Fibroblast of the aortic adventitia (primary cell): ENCODE data around the gene CDC6. TPM values are rescaled to one million over a fixed set of nuclear protein-coding genes. Genes with fewer than 3 reads are reported as not detected.

Experiments used
- DNase-seq: peaks from one replicate; pipeline ENCODE4 v3.0.0-alpha.2; 2010; ENCODE audit warnings: low read depth
- H3K4me3 ChIP-seq: 2 replicates; pipeline ENCODE4 v1.5.1; 2011; ENCODE audit warnings: low read depth, mild to moderate bottlenecking, control low read depth, low read length, moderate library complexity
- CTCF ChIP-seq: IDR thresholded peaks from 2 replicates; pipeline ENCODE4 v1.5.1; 2011; ENCODE audit warnings: mild to moderate bottlenecking, low read length, control low read depth, inconsistent platforms; ENCODE audit not compliant: insufficient read depth
- total RNA-seq: library from RNA; depleted of rRNA; stranded (reverse); fragments of >200 nt; gene quantifications from 2 replicates; pipeline ENCODE4 v1.2.3, GENCODE V29; 2012; ENCODE audit warnings: low replicate concordance

CDC6 gene
- total RNA-seq, 1 donor: 40.4 TPM

- H3K4me3 ChIP-seq: no peak overlapping the region
- no peak for TF ChIP-seq CTCF
- DNase-seq: no peak
Observed at GRCh38 chr17:40352237-40352778, 64.6 kb downstream of the CDC6 start.

GRCh38 chr17:40352779-40353394 is 65.2 kb downstream of the CDC6 start:
- H3K4me3 ChIP-seq: no peak overlapping the region
- TF ChIP-seq CTCF: no peak
- no peak for DNase-seq

Other genes with a start within 250 kb of the CDC6 start
- gene MED24, start 233.5 kb upstream of the CDC6 start, total RNA-seq: 42.8 and 68.1 TPM in 2 replicates
- 23.0 and 26.0 TPM in 2 replicates for gene THRA, start 224.9 kb upstream of the CDC6 start, total RNA-seq
- gene NR1D1, start 187.3 kb upstream of the CDC6 start, total RNA-seq: 2.8 and 6.5 TPM in 2 replicates
- gene MSL1, start 165.9 kb upstream of the CDC6 start, total RNA-seq: 64.1 and 162 TPM in 2 replicates
- gene CASC3, start 147.3 kb upstream of the CDC6 start, total RNA-seq: 53.3 and 83.6 TPM in 2 replicates
- gene RAPGEFL1, start 110.4 kb upstream of the CDC6 start, total RNA-seq: 2.1 and 3.8 TPM in 2 replicates
- 4.1 and 9.6 TPM in 2 replicates for gene WIPF2, start 68.6 kb upstream of the CDC6 start, total RNA-seq
- gene RARA, start 21.3 kb downstream of the CDC6 start, total RNA-seq: 16.0 and 25.2 TPM in 2 replicates
- gene GJD3, start 76.9 kb downstream of the CDC6 start, total RNA-seq: 5.9 TPM in 1 of 2 replicates, not detected in the other
- 25.3 and 145 TPM in 2 replicates for gene TOP2A, start 130.0 kb downstream of the CDC6 start, total RNA-seq
- gene IGFBP4, start 155.6 kb downstream of the CDC6 start, total RNA-seq: 314 and 706 TPM in 2 replicates
- gene TNS4, start 213.7 kb downstream of the CDC6 start, total RNA-seq: not detected in 2 replicates